GM12891 (cell line): ENCODE data around the gene PWWP3B.
"Not testable (repeated sequence)": the region's sequence is repeated elsewhere in the genome, so short reads cannot be mapped to it uniquely, and the experiment has no call there.

Experiments used
- DNase-seq: peaks from one replicate; pipeline ENCODE4 v3.0.0; 2011; ENCODE audit warnings: low spot score; ENCODE audit not compliant: insufficient read length
- FAIRE-seq: peaks from 2 replicates; lab custom pipeline; 2011; peaks lifted over from hg19 to GRCh38; lab: Jason Lieb, UNC
- PAX5 ChIP-seq: IDR thresholded peaks from 2 replicates; pipeline ENCODE4 v1.6.1; 2011; ENCODE audit warnings: low read length, moderate library complexity, mild to moderate bottlenecking; ENCODE audit not compliant: insufficient read depth, severe bottlenecking
- POLR2A ChIP-seq: IDR thresholded peaks from 2 replicates; pipeline ENCODE4 v1.6.1; 2011; ENCODE audit warnings: low read depth, low read length, control low read depth
- POLR2AphosphoS5 ChIP-seq: IDR thresholded peaks from 2 replicates; pipeline ENCODE4 v1.6.1; 2011; ENCODE audit warnings: low read depth, low read length, control low read depth
- POU2F2 ChIP-seq: IDR thresholded peaks from 2 replicates; pipeline ENCODE4 v1.6.1; 2011; ENCODE audit warnings: low read depth, mild to moderate bottlenecking, control low read depth, low read length, moderate library complexity
- SPI1 ChIP-seq: IDR thresholded peaks from 2 replicates; pipeline ENCODE4 v1.6.1; 2011; ENCODE audit warnings: low read depth, low read length, control low read depth
- TAF1 ChIP-seq: IDR thresholded peaks from 2 replicates; pipeline ENCODE4 v1.6.1; 2011; ENCODE audit warnings: low read depth, low read length, control low read depth

The PWWP3B gene

DNA sequence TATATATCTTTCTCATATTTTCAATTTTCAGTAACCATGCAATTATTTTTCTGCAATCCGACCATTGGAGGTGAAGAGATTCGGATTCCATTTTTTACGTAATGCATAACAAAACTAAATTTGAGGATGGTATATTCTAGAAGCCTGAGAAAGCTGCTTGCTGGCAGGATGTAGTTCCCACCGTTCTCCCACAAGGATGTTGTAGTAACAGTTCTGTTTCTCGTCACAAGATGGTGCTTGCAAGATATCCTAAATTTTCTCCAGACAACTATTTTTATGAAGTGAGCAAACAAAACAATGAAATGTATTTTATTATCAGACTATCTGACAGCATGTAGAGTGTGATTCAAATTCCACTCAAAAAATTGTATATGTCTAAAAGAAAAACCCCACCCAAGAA, 10.7 kb downstream of the PWWP3B start:
- no peak for TF ChIP-seq TAF1
- TF ChIP-seq POLR2AphosphoS5 = no peak
- no peak for TF ChIP-seq PAX5
- no peak for TF ChIP-seq POLR2A
- no peak for TF ChIP-seq POU2F2
- TF ChIP-seq SPI1 = no peak
- no peak for FAIRE-seq
- no peak for DNase-seq

DNA sequence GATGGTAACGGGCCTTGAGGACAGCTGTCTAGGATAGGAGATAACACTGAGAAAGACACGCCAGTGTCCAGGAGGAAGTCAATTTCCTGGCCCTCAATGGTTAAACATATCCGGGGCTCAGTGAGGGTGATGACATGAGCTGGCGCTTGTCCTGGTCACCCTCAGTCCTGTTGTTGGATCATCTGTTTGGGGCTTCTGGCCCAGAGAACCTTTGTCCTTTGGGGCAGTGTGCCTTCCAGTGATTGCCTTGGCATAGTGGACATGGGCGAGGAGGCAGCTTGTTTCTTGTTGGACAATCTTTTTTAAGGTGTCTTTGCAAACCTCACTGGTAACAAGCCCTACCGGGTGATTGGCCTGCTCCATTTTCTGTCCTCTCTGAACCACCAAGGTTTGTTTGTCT, 15.6 kb downstream of the PWWP3B start:
- not testable (repeated sequence) for FAIRE-seq, DNase-seq

DNA sequence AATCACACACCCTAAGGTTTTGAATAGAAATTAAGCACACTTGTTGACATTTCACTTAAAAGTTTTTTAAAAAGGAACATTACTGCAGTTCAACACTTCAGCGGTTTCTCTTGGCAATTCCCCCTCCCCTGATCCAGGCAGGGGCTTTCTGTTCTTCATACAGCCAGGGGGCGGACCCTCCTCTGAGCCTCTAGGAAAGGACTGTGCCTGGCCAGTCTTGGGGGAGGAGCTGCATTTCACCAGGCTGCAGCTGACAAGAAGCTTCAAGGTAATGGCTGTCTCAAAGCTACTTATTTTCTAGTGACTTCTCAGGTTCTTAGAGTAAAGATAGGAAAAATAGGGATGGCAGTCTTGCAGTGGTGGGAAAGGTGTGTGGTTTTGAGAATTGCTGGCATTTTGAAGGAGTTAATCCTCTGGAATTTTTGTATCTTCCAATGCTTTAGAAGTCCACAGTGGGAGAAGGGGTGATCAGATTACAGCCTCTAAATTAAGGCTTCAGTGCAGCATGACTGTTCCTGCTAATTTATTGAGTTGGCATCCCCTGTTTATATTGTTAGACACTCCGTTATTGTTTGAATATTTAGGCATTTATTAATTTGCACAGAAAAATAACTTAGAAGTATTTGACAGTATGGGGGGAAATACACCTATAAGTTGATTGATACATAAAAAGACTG, 33.5 kb downstream of the PWWP3B start:
- TF ChIP-seq SPI1 (no peak), POLR2A (no peak), PAX5 (no peak)
- FAIRE-seq (no peak), DNase-seq (no peak)

DNA sequence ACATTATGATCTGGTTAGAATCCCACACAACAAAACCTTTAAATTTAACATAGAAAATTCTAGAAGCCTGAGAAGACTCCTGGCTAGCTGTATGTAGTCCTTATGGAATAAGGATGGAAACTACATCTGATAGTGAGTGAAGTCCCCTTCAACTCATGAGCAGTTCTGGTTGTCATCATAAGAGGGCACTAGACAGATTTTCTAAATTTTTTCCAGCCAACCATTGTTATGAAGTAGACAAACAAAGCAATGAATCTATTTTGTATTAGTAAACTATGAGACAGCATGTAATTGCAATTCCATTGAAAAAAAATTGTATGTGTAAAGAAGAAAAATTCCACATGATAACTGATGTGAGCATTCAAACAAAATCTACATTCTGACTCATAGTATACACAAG, 35.2 kb downstream of the PWWP3B start:
- DNase-seq (no peak), FAIRE-seq (no peak)
- no peak for TF ChIP-seq TAF1

DNA sequence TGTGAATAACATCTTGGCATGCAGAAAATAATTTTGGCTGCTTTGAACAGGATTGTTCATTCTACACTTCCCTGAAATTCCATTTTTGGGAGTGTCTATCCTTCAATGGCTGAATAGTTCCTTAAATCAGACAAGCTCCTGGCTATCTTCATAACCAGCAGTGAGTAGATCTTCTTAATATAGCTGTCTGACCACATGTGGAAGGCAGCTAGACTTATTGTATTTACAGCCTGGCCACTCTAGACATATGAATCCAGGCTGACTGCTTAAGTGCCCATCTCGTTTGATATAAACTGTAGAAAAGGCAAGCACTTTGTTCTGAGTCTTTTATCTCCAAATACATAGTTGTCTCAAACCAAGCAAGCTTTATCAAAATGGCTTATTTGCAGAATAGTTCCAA, 40.0 kb downstream of the PWWP3B start:
- no peak for TF ChIP-seq POLR2AphosphoS5
- DNase-seq (no peak), FAIRE-seq (no peak)
